Suprapubic skin (tissue), 4 donors: Measurements from ENCODE around the gene IL23R.

ENCODE experiments used
- CTCF ChIP-seq, 2 donors: fragments of 200-600 bp in 1 of 2; fragments of 450-650 bp in 1 of 2; sonication (generic) in 1 of 2; IDR thresholded peaks; one replicate each; pipeline ENCODE4 v1.5.1; 2016 to 2019; ENCODE audit warnings: antibody characterized with exemption in 2 of 2, mild to moderate bottlenecking in 1 of 2, moderate library complexity in 1 of 2
- EP300 ChIP-seq: sonication (generic); formaldehyde crosslinking; IDR thresholded peaks from one replicate; pipeline ENCODE4 v1.6.1; 2017; ENCODE audit warnings: antibody characterized with exemption
- POLR2AphosphoS5 ChIP-seq, 3 donors: sonication (generic); formaldehyde crosslinking; IDR thresholded peaks; one replicate each; pipeline ENCODE4 v1.6.1; 2017; ENCODE audit warnings: antibody characterized with exemption in 3 of 3

- TF ChIP-seq CTCF (IDR thresholded peaks at IDR 0.05) (no peak), EP300 (no peak), POLR2AphosphoS5 (IDR thresholded peaks at IDR 0.05) (no peak)
Measured at GRCh38 chr1:67228791-67229190, 62.5 kb downstream of the IL23R start.
